Stomach (tissue), 9 donors: ENCODE data around the gene KEAP1. TPM values are rescaled to one million over a fixed set of nuclear protein-coding genes. Genes with fewer than 3 reads are reported as not detected.

Source experiments
- DNase-seq, 2 donors: peaks; one replicate each; pipeline versions ENCODE4 v3.0.0 to v3.0.0-alpha.2; 2013 to 2019
- H3K27ac ChIP-seq, 5 donors: fragments of 200-600 bp in 4 of 5; sonication (generic) in 4 of 5; one replicate each; pipeline ENCODE4 v1.5.1; 2013 to 2019; ENCODE audit warnings: mild to moderate bottlenecking in 1 of 5, moderate library complexity in 1 of 5
- H3K27me3 ChIP-seq, 3 donors: fragments of 200-600 bp; sonication (generic); one replicate each; pipeline ENCODE4 v1.5.1; 2017 to 2019; ENCODE audit warnings: mixed run types in 1 of 3
- H3K36me3 ChIP-seq, 4 donors: fragments of 200-600 bp; sonication (generic); 1 replicate in 3 of 4; 2 replicates in 1 of 4; pipeline ENCODE4 v1.5.1; 2016 to 2019
- H3K4me1 ChIP-seq, 4 donors: fragments of 200-600 bp; sonication (generic); one replicate each; pipeline ENCODE4 v1.5.1; 2016 to 2019
- H3K4me3 ChIP-seq, 4 donors: fragments of 200-600 bp; sonication (generic) in 3 of 4; one replicate each; pipeline ENCODE4 v1.5.1; 2016 to 2019; ENCODE audit warnings: mild to moderate bottlenecking in 1 of 4
- H3K9me3 ChIP-seq, 4 donors: fragments of 200-600 bp; sonication (generic); one replicate each; pipeline ENCODE4 v1.5.1; 2016 to 2019
- CTCF ChIP-seq, 7 experiments: fragments of 450-650 bp in 4 of 7; fragments of 200-600 bp in 3 of 7; sonication (generic) in 3 of 7; IDR thresholded peaks; one replicate each; pipeline ENCODE4 v1.5.1; 2016 to 2019; ENCODE audit warnings: antibody characterized with exemption in 7 of 7, control low read depth in 2 of 7, mild to moderate bottlenecking in 1 of 7
- EP300 ChIP-seq: sonication (generic); formaldehyde crosslinking; IDR thresholded peaks from one replicate; pipeline ENCODE4 v1.6.1; 2017; ENCODE audit warnings: antibody characterized with exemption
- POLR2A ChIP-seq, 4 donors: fragments of 450-650 bp; IDR thresholded peaks; one replicate each; pipeline ENCODE4 v1.6.1; 2016; ENCODE audit warnings: antibody characterized with exemption in 4 of 4, control low read depth in 2 of 4, mild to moderate bottlenecking in 1 of 4, moderate library complexity in 1 of 4
- POLR2AphosphoS5 ChIP-seq, 3 donors: sonication (generic); formaldehyde crosslinking; IDR thresholded peaks; one replicate each; pipeline ENCODE4 v1.6.1; 2016; ENCODE audit warnings: antibody characterized with exemption in 3 of 3
- WGBS, 5 donors: extraction: QIAGEN DNeasy Blood & Tissue Kit in 3 of 5; methylation state at CpG; one replicate each; pipeline versions ENCODE4 v1.1.5 to v1.1.7; 2013 to 2018; 5-methylcytosine and 5-hydroxymethylcytosine counted together
- intact Hi-C: fragments of 100-400 bp; cut with DNase I; formaldehyde crosslinking; loops from one replicate; pipeline ENCODE4 v1.15.1; 2023; ENCODE audit warnings: low total_unique reads
- polyA plus RNA-seq, 3 donors: library from polyadenylated mRNA; stranded (reverse); fragments of 200-250 nt; gene quantifications; one replicate each; pipeline ENCODE4 v1.2.3, GENCODE V29; 2013
- total RNA-seq, 5 donors: library from RNA; depleted of rRNA; stranded (reverse); fragments of >200 nt; gene quantifications; one replicate each; pipeline versions ENCODE4 v1.1.0 to v1.2.3, GENCODE V29; 2014 to 2016
- donor health status: healthy with polysubstance abuse.
- donor health status: Bipolar disorder and iron deficiency.
- donor health status: healthy.

The KEAP1 gene
- total and polyA plus RNA-seq, 8 donors, result 15.8 to 88.1 (median 37.4) TPM

GRCh38 chr19:10502524-10503001 lies 593 bp downstream of the KEAP1 start:
- peak; percentile 59 to 90 (median 87) for TF ChIP-seq POLR2AphosphoS5 (IDR thresholded peaks at IDR 0.05)
- no peak for TF ChIP-seq EP300
- TF ChIP-seq POLR2A (IDR thresholded peaks at IDR 0.05), result no peak
- no peak for TF ChIP-seq CTCF (IDR thresholded peaks at IDR 0.05)
- Histone ChIP-seq H3K36me3 (peaks cover 16 to 27% (median 22%) of the 10 kb centered on the region in 4 donors), H3K4me1 (peaks cover 31 to 61% (median 54%) of the 10 kb centered on the region in 4 donors), H3K9me3 (no peaks in the 10 kb centered on the region), H3K27ac (peak overlapping the region; percentile 96 to 99 (median 98)), H3K4me3 (peak overlapping the region; percentile 67 to 94 (median 80)), H3K27me3 (no peaks in the 10 kb centered on the region)
- intact Hi-C loops, result no loop called here
- 0 to 1% (median 0%) methylated on average over 11 to 65 of the region's 65 CpGs for WGBS, 5 donors
- DNase-seq, result peak; percentile 96 to 97

GRCh38 chr19:10501971-10502523 lies 1.1 kb downstream of the KEAP1 start:
- peak; percentile 81 to 98 for DNase-seq
- H3K4me3 ChIP-seq, result peak overlapping the region; percentile 67 to 94 (median 80)
- intact Hi-C loops, result no loop called here
- peaks cover 31 to 66% (median 59%) of the 10 kb centered on the region in 4 donors for H3K4me1 ChIP-seq
- 0 to 1% (median 1%) methylated on average over 13 to 35 of the region's 35 CpGs for WGBS, 5 donors
- peak in 2 of 3 donors; percentile 44 to 73 for TF ChIP-seq POLR2AphosphoS5 (IDR thresholded peaks at IDR 0.05)
- TF ChIP-seq CTCF (IDR thresholded peaks at IDR 0.05), result no peak
- no peak for TF ChIP-seq EP300
- peak in 1 of 4 donors; percentile 43 for TF ChIP-seq POLR2A (IDR thresholded peaks at IDR 0.05)
- peaks cover 21 to 32% (median 27%) of the 10 kb centered on the region in 4 donors for H3K36me3 ChIP-seq
- H3K27me3 ChIP-seq, result no peaks in the 10 kb centered on the region
- peak overlapping the region; percentile 96 to 99 (median 98) for H3K27ac ChIP-seq
- H3K9me3 ChIP-seq, result no peaks in the 10 kb centered on the region

GRCh38 chr19:10500247-10500592 lies 2.9 kb downstream of the KEAP1 start:
- peaks cover 31 to 61% (median 56%) of the 10 kb centered on the region in 4 donors for H3K4me1 ChIP-seq
- TF ChIP-seq EP300 (no peak), POLR2A (IDR thresholded peaks at IDR 0.05) (no peak), CTCF (IDR thresholded peaks at IDR 0.05) (no peak), POLR2AphosphoS5 (IDR thresholded peaks at IDR 0.05) (no peak)
- H3K27ac ChIP-seq, result peak overlapping the region in 1 of 5 donors; percentile 99
- intact Hi-C loops, result no loop called here
- H3K4me3 ChIP-seq, result no peak overlapping the region
- DNase-seq, result no peak
- H3K36me3 ChIP-seq, result peaks cover 34 to 51% (median 46%) of the 10 kb centered on the region in 4 donors
- no peaks in the 10 kb centered on the region for H3K9me3 ChIP-seq
- H3K27me3 ChIP-seq, result no peaks in the 10 kb centered on the region
- 90 to 96% (median 92%) methylated on average over 2 of the region's 2 CpGs for WGBS, 5 donors

GRCh38 chr19:10499550-10500246 lies 3.5 kb downstream of the KEAP1 start:
- peaks cover 31 to 61% (median 56%) of the 10 kb centered on the region in 4 donors for H3K4me1 ChIP-seq
- no peak for DNase-seq
- H3K27me3 ChIP-seq, result no peaks in the 10 kb centered on the region
- peak overlapping the region in 1 of 4 donors; percentile 18 for H3K4me3 ChIP-seq
- H3K27ac ChIP-seq, result peak overlapping the region in 2 of 5 donors; percentile 72 to 88
- TF ChIP-seq EP300, result no peak
- TF ChIP-seq POLR2A (IDR thresholded peaks at IDR 0.05), result no peak
- TF ChIP-seq CTCF (IDR thresholded peaks at IDR 0.05), result no peak
- no peak for TF ChIP-seq POLR2AphosphoS5 (IDR thresholded peaks at IDR 0.05)
- intact Hi-C loops, result no loop called here
- WGBS, 5 donors, result 75 to 80% (median 78%) methylated on average over 18 to 24 of the region's 24 CpGs
- H3K9me3 ChIP-seq, result no peaks in the 10 kb centered on the region
- H3K36me3 ChIP-seq, result peaks cover 39 to 56% (median 51%) of the 10 kb centered on the region in 4 donors
